CD14-positive monocyte (primary cell): ENCODE data around the gene AKT1. TPM values are rescaled to one million over a fixed set of nuclear protein-coding genes. Genes with fewer than 3 reads are reported as not detected.
A peak's percentile ranks its signal among the peaks of the same experiment; 100 is the strongest.

ENCODE experiments used
- DNase-seq, 3 donors: peaks; one replicate each; pipeline ENCODE4 v3.0.0-alpha.2; 2011 to 2022
- H2AFZ ChIP-seq: 2 replicates; pipeline ENCODE4 v1.6.0; 2012; ENCODE audit warnings: mild to moderate bottlenecking, low read depth, low read length, inconsistent platforms; ENCODE audit not compliant: insufficient read depth, poor library complexity, severe bottlenecking
- H3K27ac ChIP-seq, 2 donors: 1 replicate in 1 of 2; 2 replicates in 1 of 2; pipeline ENCODE4 v1.5.1; 2012 to 2013; ENCODE audit warnings: low read length in 2 of 2, control low read depth in 1 of 2, inconsistent platforms in 1 of 2, low read depth in 1 of 2, mild to moderate bottlenecking in 1 of 2
- H3K27me3 ChIP-seq, 2 donors: one replicate each; pipeline versions ENCODE4 v1.6.0 to v1.6.1; 2011 to 2013; ENCODE audit warnings: low read length in 2 of 2; ENCODE audit not compliant: control insufficient read depth in 2 of 2, insufficient read depth in 2 of 2
- H3K36me3 ChIP-seq, 2 donors: replicated peaks in 1 of 2; 1 replicate in 1 of 2; 2 replicates in 1 of 2; pipeline versions ENCODE4 v1.5.1 to v1.6.1; 2012 to 2013; ENCODE audit warnings: low read length in 2 of 2, control low read depth in 1 of 2, inconsistent platforms in 1 of 2, mild to moderate bottlenecking in 1 of 2; ENCODE audit not compliant: insufficient read depth in 2 of 2, control insufficient read depth in 1 of 2
- H3K4me1 ChIP-seq, 2 donors: 1 replicate in 1 of 2; 2 replicates in 1 of 2; pipeline versions ENCODE4 v1.5.1 to v1.6.1; 2012 to 2013; ENCODE audit warnings: low read length in 2 of 2, control low read depth in 1 of 2, inconsistent platforms in 1 of 2, mild to moderate bottlenecking in 1 of 2, moderate library complexity in 1 of 2; ENCODE audit not compliant: insufficient read depth in 2 of 2, control insufficient read depth in 1 of 2
- H3K4me2 ChIP-seq: replicated peaks from 2 replicates; pipeline ENCODE3; 2012; ENCODE audit warnings: low read length, moderate library complexity, mild to moderate bottlenecking; ENCODE audit not compliant: poor library complexity, severe bottlenecking; ENCODE audit errors: extremely low read depth
- H3K4me3 ChIP-seq, 3 experiments: fragments of 200-600 bp in 1 of 3; sonication (generic) in 1 of 3; replicated peaks in 1 of 3; 1 replicate in 2 of 3; 2 replicates in 1 of 3; pipeline ENCODE4 v1.5.1; 2011 to 2013; ENCODE audit warnings: low read length in 3 of 3, mild to moderate bottlenecking in 3 of 3, control low read depth in 2 of 3, low read depth in 2 of 3, inconsistent platforms in 1 of 3, moderate library complexity in 1 of 3
- H3K79me2 ChIP-seq: 2 replicates; pipeline ENCODE4 v1.6.0; 2012; ENCODE audit warnings: mild to moderate bottlenecking, control low read depth, inconsistent platforms, low read length, moderate library complexity; ENCODE audit not compliant: insufficient read depth
- H3K9ac ChIP-seq: 2 replicates; pipeline ENCODE4 v1.6.0; 2017; ENCODE audit warnings: low read length, mild to moderate bottlenecking; ENCODE audit not compliant: insufficient read depth, poor library complexity, severe bottlenecking
- H3K9me3 ChIP-seq, 2 donors: replicated peaks in 1 of 2; 1 replicate in 1 of 2; 2 replicates in 1 of 2; pipeline versions ENCODE4 v1.5.1 to v1.6.1; 2012 to 2013; ENCODE audit warnings: low read length in 2 of 2, control low read depth in 1 of 2; ENCODE audit not compliant: control insufficient read depth in 1 of 2, insufficient read depth in 1 of 2
- H4K20me1 ChIP-seq: 2 replicates; pipeline ENCODE4 v1.6.0; 2012; ENCODE audit warnings: mild to moderate bottlenecking, low read length, control low read depth, moderate library complexity; ENCODE audit not compliant: insufficient read depth
- H3K27ac Mint-ChIP-seq, 7 donors: one replicate each; pipeline ENCODE4 v1.8.0; 2020; ENCODE audit warnings: mild to moderate bottlenecking in 7 of 7, mixed read lengths in 7 of 7, moderate library complexity in 6 of 7, inconsistent platforms in 2 of 7
- H3K27me3 Mint-ChIP-seq, 3 donors: one replicate each; pipeline ENCODE4 v1.8.0; 2021 to 2022; ENCODE audit warnings: low read depth in 3 of 3, mild to moderate bottlenecking in 3 of 3, mixed read lengths in 3 of 3, moderate library complexity in 3 of 3, inconsistent platforms in 1 of 3
- H3K36me3 Mint-ChIP-seq, 2 donors: one replicate each; pipeline ENCODE4 v1.8.0; 2020; ENCODE audit warnings: mixed read lengths in 2 of 2, inconsistent platforms in 1 of 2, mild to moderate bottlenecking in 1 of 2
- H3K4me1 Mint-ChIP-seq: one replicate; pipeline ENCODE4 v1.8.0; 2020; ENCODE audit warnings: mild to moderate bottlenecking, mixed read lengths
- H3K4me3 Mint-ChIP-seq, 2 donors: one replicate each; pipeline ENCODE4 v1.8.0; 2020; ENCODE audit warnings: mild to moderate bottlenecking in 2 of 2, mixed read lengths in 2 of 2, moderate library complexity in 1 of 2
- H3K9me3 Mint-ChIP-seq, 7 donors: one replicate each; pipeline ENCODE4 v1.8.0; 2020 to 2022; ENCODE audit warnings: mixed read lengths in 7 of 7, mild to moderate bottlenecking in 6 of 7, moderate library complexity in 6 of 7, inconsistent platforms in 2 of 7
- WGBS: methylation state at CpG from one replicate; pipeline ENCODE4 v1.1.5; 2013; ENCODE audit warnings: missing lambda C conversion rate; ENCODE audit not compliant: insufficient coverage; 5-methylcytosine and 5-hydroxymethylcytosine counted together
- intact Hi-C, 2 donors: fragments of 100-400 bp; cut with micrococcal nuclease; formaldehyde crosslinking; loops; one replicate each; pipeline versions ENCODE4 v1.15.0 to v1.15.1; 2023
- polyA plus RNA-seq, 3 donors: library from polyadenylated mRNA; depleted of rRNA in 1 of 3; unstranded in 2 of 3; stranded (reverse) in 1 of 3; fragments of 300-500 nt in 2 of 3; fragments of >200 nt in 1 of 3; fragmentation: Illumina TruSeq in 2 of 3; gene quantifications; 1 replicate in 2 of 3; 2 replicates in 1 of 3; pipeline ENCODE4 v1.2.3, GENCODE V29; 2012 to 2021
- TF ChIP-seq, protein P1 (sequence below): fragments of 200-600 bp; IDR thresholded peaks from one replicate; pipeline ENCODE4 v1.8.0; 2022; ENCODE audit warnings: antibody characterized with exemption, mild to moderate bottlenecking

Gene AKT1
- polyA plus RNA-seq, 3 donors = 7.2 to 180 (median 26.4) TPM

GRCh38 chr14:104752735-104753527 is 42.6 kb downstream of the AKT1 start, which contains the start of gene SIVA1:
TSS of gene SIVA1 (plus strand) at chr14:104753147. CDS start at chr14:104753202, 55 bp downstream.
- H3K36me3 ChIP-seq = peaks cover 20 to 32% of the 10 kb centered on the region in 2 donors
- peaks cover 19 to 37% of the 10 kb centered on the region in 2 donors for H3K4me1 ChIP-seq
- Mint-ChIP-seq H3K9me3 (peaks cover 0 to 8% (median 2%) of the 10 kb centered on the region in 7 donors), H3K4me3 (peak within 1 kb of the TSS; percentile 83 to 90), H3K27me3 (no peaks in the 10 kb centered on the region), H3K36me3 (peaks cover 19 to 27% of the 10 kb centered on the region in 2 donors), H3K4me1 (peaks cover 25% of the 10 kb centered on the region), H3K27ac (peak within 1 kb of the TSS; percentile 85 to 97 (median 93))
- intact Hi-C loops = loop anchor here in 1 of 2 donors (5.0 kb wide), 1 partner anchor 739 kb away; the partner anchor contains the start of gene TEDC1
- H2AFZ ChIP-seq = peak within 1 kb of the TSS; percentile 93
- H4K20me1 ChIP-seq = peaks cover 31% of the 10 kb centered on the region
- H3K4me2 ChIP-seq = peak within 1 kb of the TSS; percentile 87
- no peaks in the 10 kb centered on the region for H3K9me3 ChIP-seq
- peaks cover 44% of the 10 kb centered on the region for H3K79me2 ChIP-seq
- WGBS = under 1% methylated on average over 89 of the region's 95 CpGs
- TF ChIP-seq, protein P1, sequence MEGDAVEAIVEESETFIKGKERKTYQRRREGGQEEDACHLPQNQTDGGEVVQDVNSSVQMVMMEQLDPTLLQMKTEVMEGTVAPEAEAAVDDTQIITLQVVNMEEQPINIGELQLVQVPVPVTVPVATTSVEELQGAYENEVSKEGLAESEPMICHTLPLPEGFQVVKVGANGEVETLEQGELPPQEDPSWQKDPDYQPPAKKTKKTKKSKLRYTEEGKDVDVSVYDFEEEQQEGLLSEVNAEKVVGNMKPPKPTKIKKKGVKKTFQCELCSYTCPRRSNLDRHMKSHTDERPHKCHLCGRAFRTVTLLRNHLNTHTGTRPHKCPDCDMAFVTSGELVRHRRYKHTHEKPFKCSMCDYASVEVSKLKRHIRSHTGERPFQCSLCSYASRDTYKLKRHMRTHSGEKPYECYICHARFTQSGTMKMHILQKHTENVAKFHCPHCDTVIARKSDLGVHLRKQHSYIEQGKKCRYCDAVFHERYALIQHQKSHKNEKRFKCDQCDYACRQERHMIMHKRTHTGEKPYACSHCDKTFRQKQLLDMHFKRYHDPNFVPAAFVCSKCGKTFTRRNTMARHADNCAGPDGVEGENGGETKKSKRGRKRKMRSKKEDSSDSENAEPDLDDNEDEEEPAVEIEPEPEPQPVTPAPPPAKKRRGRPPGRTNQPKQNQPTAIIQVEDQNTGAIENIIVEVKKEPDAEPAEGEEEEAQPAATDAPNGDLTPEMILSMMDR = no peak
- H3K9ac ChIP-seq = peak within 1 kb of the TSS; percentile 99
- H3K27me3 ChIP-seq = no peaks in the 10 kb centered on the region
- DNase-seq = peak; percentile 97 to 100 (median 100)
- H3K4me3 ChIP-seq = peak within 1 kb of the TSS; percentile 64 to 91 (median 88)
- H3K27ac ChIP-seq = peak within 1 kb of the TSS; percentile 83 to 95

DNA sequence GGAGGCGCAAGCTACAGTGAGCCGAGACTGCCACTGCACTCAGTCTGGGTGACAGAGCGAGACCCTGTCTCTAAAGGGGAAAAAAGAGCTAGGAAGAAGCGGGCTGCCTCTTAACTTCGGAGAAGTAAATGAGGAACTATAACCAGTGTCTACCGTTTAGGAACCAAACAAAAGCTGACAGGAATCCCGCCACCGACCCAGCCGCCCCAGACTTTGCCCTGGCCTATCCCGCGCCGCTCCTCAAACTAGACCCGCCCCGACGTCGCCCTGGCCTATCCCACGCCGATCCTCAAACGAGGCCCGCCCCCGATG is 43.2 kb downstream of the AKT1 start:
- H3K4me2 ChIP-seq = peak overlapping the region; percentile 87
- Mint-ChIP-seq H3K27ac (peak overlapping the region; percentile 85 to 97 (median 93)), H3K27me3 (no peaks in the 10 kb centered on the region), H3K9me3 (peaks cover 0 to 8% (median 2%) of the 10 kb centered on the region in 7 donors), H3K36me3 (peaks cover 14 to 21% of the 10 kb centered on the region in 2 donors), H3K4me3 (peak overlapping the region; percentile 83 to 89), H3K4me1 (peaks cover 27% of the 10 kb centered on the region)
- H2AFZ ChIP-seq = peak overlapping the region; percentile 93
- H3K27ac ChIP-seq = peak overlapping the region; percentile 83 to 95
- no peaks in the 10 kb centered on the region for H3K9me3 ChIP-seq
- TF ChIP-seq, protein P1 = no peak
- intact Hi-C loops = loop anchor here in 1 of 2 donors (5.0 kb wide), 1 partner anchor 740 kb away; the partner anchor contains the start of gene TEDC1
- DNase-seq = peak in 1 of 3 donors; percentile 98
- peaks cover 44% of the 10 kb centered on the region for H3K79me2 ChIP-seq
- H3K4me1 ChIP-seq = peaks cover 19 to 40% of the 10 kb centered on the region in 2 donors
- peak overlapping the region; percentile 99 for H3K9ac ChIP-seq
- WGBS = 0% methylated on average over 21 of the region's 21 CpGs
- H3K36me3 ChIP-seq = peaks cover 17 to 27% of the 10 kb centered on the region in 2 donors
- peaks cover 26% of the 10 kb centered on the region for H4K20me1 ChIP-seq
- H3K4me3 ChIP-seq = peak overlapping the region; percentile 25 to 91 (median 63)
- no peaks in the 10 kb centered on the region for H3K27me3 ChIP-seq
